Measurements from ENCODE around the gene IL36A. TPM values are rescaled to one million over a fixed set of nuclear protein-coding genes. Genes with fewer than 3 reads are reported as not detected.

IL36A gene
- total RNA-seq, 1 experiment from 2014 or later: not detected

GRCh38 chr2:113039158-113039557, 33.9 kb downstream of the IL36A start:
- intact Hi-C loops (cut with micrococcal nuclease; ENCODE audit: unreplicated experiment): no loop called here
- TF ChIP-seq, protein P1, sequence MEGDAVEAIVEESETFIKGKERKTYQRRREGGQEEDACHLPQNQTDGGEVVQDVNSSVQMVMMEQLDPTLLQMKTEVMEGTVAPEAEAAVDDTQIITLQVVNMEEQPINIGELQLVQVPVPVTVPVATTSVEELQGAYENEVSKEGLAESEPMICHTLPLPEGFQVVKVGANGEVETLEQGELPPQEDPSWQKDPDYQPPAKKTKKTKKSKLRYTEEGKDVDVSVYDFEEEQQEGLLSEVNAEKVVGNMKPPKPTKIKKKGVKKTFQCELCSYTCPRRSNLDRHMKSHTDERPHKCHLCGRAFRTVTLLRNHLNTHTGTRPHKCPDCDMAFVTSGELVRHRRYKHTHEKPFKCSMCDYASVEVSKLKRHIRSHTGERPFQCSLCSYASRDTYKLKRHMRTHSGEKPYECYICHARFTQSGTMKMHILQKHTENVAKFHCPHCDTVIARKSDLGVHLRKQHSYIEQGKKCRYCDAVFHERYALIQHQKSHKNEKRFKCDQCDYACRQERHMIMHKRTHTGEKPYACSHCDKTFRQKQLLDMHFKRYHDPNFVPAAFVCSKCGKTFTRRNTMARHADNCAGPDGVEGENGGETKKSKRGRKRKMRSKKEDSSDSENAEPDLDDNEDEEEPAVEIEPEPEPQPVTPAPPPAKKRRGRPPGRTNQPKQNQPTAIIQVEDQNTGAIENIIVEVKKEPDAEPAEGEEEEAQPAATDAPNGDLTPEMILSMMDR (conservative IDR thresholded peaks at IDR 0.05; ENCODE audit: low read depth, low read length): no peak
- no peak for TF ChIP-seq EZH2 (IDR thresholded peaks at IDR 0.05; ENCODE audit: borderline replicate concordance, low read depth, low read length, poor library complexity, severe bottlenecking)
- no peaks in the 10 kb centered on the region for H3K36me3 ChIP-seq (ENCODE audit: insufficient read depth, low read length, poor library complexity, severe bottlenecking)
- BruUV-seq (replicated peaks): no TSS peak
- no peak overlapping the region for H3K4me3 ChIP-seq (ENCODE audit: low read depth, low read length, poor library complexity, severe bottlenecking)
- DNase-seq (ENCODE audit: low spot score): no peak
- ChIA-PET POLR2A (ENCODE audit: low non-redundant PET) (no interaction called here), CTCF (no interaction called here)
- peaks cover 12% of the 10 kb centered on the region for H3K27me3 ChIP-seq (replicated peaks; ENCODE audit: insufficient read depth, low read depth, low read length, poor library complexity)
- no peaks in the 10 kb centered on the region for H3K9me3 ChIP-seq (ENCODE audit: low read depth, low read length, poor library complexity, severe bottlenecking)
- H3K4me1 ChIP-seq (ENCODE audit: insufficient read depth, low read length, poor library complexity, severe bottlenecking): no peaks in the 10 kb centered on the region
- no peak overlapping the region for H3K27ac ChIP-seq (ENCODE audit: low read depth, low read length, poor library complexity, severe bottlenecking)

DNA sequence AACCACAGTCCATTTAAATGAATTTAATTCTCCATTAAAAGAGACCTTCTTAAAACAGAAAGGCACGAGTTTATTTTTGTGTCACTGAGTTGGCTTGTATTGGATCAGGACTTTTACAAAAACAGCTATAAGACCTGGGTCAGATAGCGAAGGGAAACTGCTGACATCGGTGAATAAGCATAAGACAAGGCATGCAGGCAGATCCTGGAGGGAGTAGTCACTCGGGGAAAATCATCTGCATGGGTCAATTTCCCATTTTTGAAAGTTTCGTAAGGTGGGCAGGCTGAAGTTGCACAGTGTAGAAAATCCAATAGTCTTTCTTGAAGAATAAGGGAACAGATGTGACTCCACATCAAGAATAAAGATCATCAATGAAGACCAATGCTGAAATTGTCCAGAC, 34.5 kb downstream of the IL36A start:
- Histone ChIP-seq H3K27me3 (replicated peaks; ENCODE audit: insufficient read depth, low read depth, low read length, poor library complexity) (peaks cover 12% of the 10 kb centered on the region), H3K4me3 (ENCODE audit: low read depth, low read length, poor library complexity, severe bottlenecking) (no peak overlapping the region), H3K9me3 (ENCODE audit: low read depth, low read length, poor library complexity, severe bottlenecking) (no peaks in the 10 kb centered on the region), H3K27ac (ENCODE audit: low read depth, low read length, poor library complexity, severe bottlenecking) (no peak overlapping the region), H3K36me3 (ENCODE audit: insufficient read depth, low read length, poor library complexity, severe bottlenecking) (no peaks in the 10 kb centered on the region), H3K4me1 (ENCODE audit: insufficient read depth, low read length, poor library complexity, severe bottlenecking) (no peaks in the 10 kb centered on the region)
- TF ChIP-seq, protein P1 (conservative IDR thresholded peaks at IDR 0.05; ENCODE audit: low read depth, low read length): no peak
- TF ChIP-seq EZH2 (IDR thresholded peaks at IDR 0.05; ENCODE audit: borderline replicate concordance, low read depth, low read length, poor library complexity, severe bottlenecking): no peak
- DNase-seq (ENCODE audit: low spot score): no peak
- intact Hi-C loops (cut with micrococcal nuclease; ENCODE audit: unreplicated experiment): no loop called here
- CTCF ChIA-PET: no interaction called here
- POLR2A ChIA-PET (ENCODE audit: low non-redundant PET): no interaction called here
- no TSS peak for BruUV-seq (replicated peaks)

- Histone ChIP-seq H3K9me3 (ENCODE audit: low read depth, low read length, poor library complexity, severe bottlenecking) (no peaks in the 10 kb centered on the region), H3K4me1 (ENCODE audit: insufficient read depth, low read length, poor library complexity, severe bottlenecking) (no peaks in the 10 kb centered on the region), H3K27ac (ENCODE audit: low read depth, low read length, poor library complexity, severe bottlenecking) (no peak overlapping the region), H3K4me3 (ENCODE audit: low read depth, low read length, poor library complexity, severe bottlenecking) (no peak overlapping the region), H3K27me3 (replicated peaks; ENCODE audit: insufficient read depth, low read depth, low read length, poor library complexity) (peaks cover 10% of the 10 kb centered on the region), H3K36me3 (ENCODE audit: insufficient read depth, low read length, poor library complexity, severe bottlenecking) (no peaks in the 10 kb centered on the region)
- intact Hi-C loops (cut with micrococcal nuclease; ENCODE audit: unreplicated experiment): no loop called here
- no peak for DNase-seq (ENCODE audit: low spot score)
- POLR2A ChIA-PET (ENCODE audit: low non-redundant PET): no interaction called here
- TF ChIP-seq, protein P1 (conservative IDR thresholded peaks at IDR 0.05; ENCODE audit: low read depth, low read length): no peak
- no peak for TF ChIP-seq EZH2 (IDR thresholded peaks at IDR 0.05; ENCODE audit: borderline replicate concordance, low read depth, low read length, poor library complexity, severe bottlenecking)
- CTCF ChIA-PET: no interaction called here
- no TSS peak for BruUV-seq (replicated peaks)
Measured at GRCh38 chr2:113041871-113042270, 36.6 kb downstream of the IL36A start.

All from A673 (cell line).